GM12878 (cell line): Measurements from ENCODE around the gene TAC3. TPM values are rescaled to one million over a fixed set of nuclear protein-coding genes. Genes with fewer than 3 reads are reported as not detected.
A peak's percentile ranks its signal among the peaks of the same experiment; 100 is the strongest.

Source experiments
- ATAC-seq: fragments of 200-7000 bp; cut with Tn5 transposase; 3 replicates; pipeline ENCODE4 v1.9.1; 2020; ENCODE audit warnings: mild to moderate bottlenecking, moderate library complexity
- BruUV-seq: library from RNA; stranded (reverse); fragments of 400-500 nt; replicated peaks from 2 replicates; lab custom pipeline; 2021; lab: Mats Ljungman, UMichigan
- CTCF ChIA-PET: fragments of 300-600 bp; sonication (Branson Sonifier 250); formaldehyde crosslinking; extraction: SDS; loops from one replicate; lab custom pipeline; 2021; ENCODE audit warnings: inconsistent platforms; lab: Yijun Ruan, JAX
- POLR2A ChIA-PET: fragments of 350-600 bp; formaldehyde crosslinking; extraction: SDS; loops from one replicate; lab custom pipeline; 2021; ENCODE audit warnings: inconsistent platforms; lab: Charles Lee
- RAD21 ChIA-PET: fragments of 300-600 bp; sonication (Branson Sonifier 250); formaldehyde crosslinking; loops from one replicate; lab custom pipeline; 2023; ENCODE audit warnings: antibody characterized with exemption; ENCODE audit not compliant: unreplicated experiment; lab: Charles Lee
- SMC1A ChIA-PET: fragments of 300-600 bp; sonication (Branson Sonifier 250); formaldehyde crosslinking; loops from one replicate; lab custom pipeline; 2023; ENCODE audit not compliant: unreplicated experiment, uncharacterized antibody; lab: Charles Lee
- DNase-seq: peaks from one replicate; pipeline ENCODE4 v3.0.0-alpha.2; 2011; ENCODE audit warnings: low read depth, low spot score
- FAIRE-seq: peaks from 3 replicates; lab custom pipeline; 2011; peaks lifted over from hg19 to GRCh38; lab: Jason Lieb, UNC
- H2AFZ ChIP-seq: 2 replicates; pipeline ENCODE4 v1.6.0; 2011; ENCODE audit warnings: low read depth, low read length, control low read depth; ENCODE audit not compliant: control insufficient read depth
- H3K27ac ChIP-seq: 2 replicates; pipeline ENCODE4 v1.5.1; 2011; ENCODE audit warnings: control low read depth; ENCODE audit not compliant: control insufficient read depth, insufficient read depth
- H3K27me3 ChIP-seq, 2 experiments: replicated peaks in 1 of 2; 2 replicates each; pipeline versions ENCODE4 v1.6.0 to v1.6.1; 2011; ENCODE audit warnings: low read length in 1 of 2; ENCODE audit not compliant: control insufficient read depth in 2 of 2, insufficient read depth in 2 of 2
- H3K36me3 ChIP-seq, 2 experiments: 2 replicates each; pipeline ENCODE4 v1.5.1; 2011; ENCODE audit warnings: low read length in 1 of 2; ENCODE audit not compliant: control insufficient read depth in 2 of 2, insufficient read depth in 2 of 2
- H3K4me1 ChIP-seq: 2 replicates; pipeline ENCODE4 v1.6.1; 2011; ENCODE audit warnings: mild to moderate bottlenecking, low read length, moderate library complexity, mixed read lengths; ENCODE audit not compliant: control insufficient read depth, insufficient read depth
- H3K4me2 ChIP-seq: 2 replicates; pipeline ENCODE4 v1.6.0; 2011; ENCODE audit warnings: control low read depth; ENCODE audit not compliant: control insufficient read depth, insufficient read depth
- H3K4me3 ChIP-seq: fragments of 200-600 bp; sonication (generic); 2 replicates; pipeline ENCODE4 v1.5.1; 2016
- H3K79me2 ChIP-seq: 2 replicates; pipeline ENCODE4 v1.6.0; 2011; ENCODE audit warnings: low read length; ENCODE audit not compliant: control insufficient read depth, insufficient read depth
- H3K9ac ChIP-seq: 2 replicates; pipeline ENCODE4 v1.8.0; 2011; ENCODE audit warnings: low read length, control low read depth, mixed read lengths; ENCODE audit not compliant: control insufficient read depth, insufficient read depth
- H3K9me3 ChIP-seq: replicated peaks from 3 replicates; pipeline ENCODE4 v1.5.1; 2011; ENCODE audit warnings: mild to moderate bottlenecking, low read length; ENCODE audit not compliant: control insufficient read depth, insufficient read depth
- H4K20me1 ChIP-seq: 2 replicates; pipeline ENCODE4 v1.6.0; 2011; ENCODE audit not compliant: control insufficient read depth, insufficient read depth
- E2F8 ChIP-seq: fragments of 450-650 bp; IDR thresholded peaks from 2 replicates; pipeline ENCODE4 v1.6.1; 2018; ENCODE audit warnings: mild to moderate bottlenecking, low read depth, moderate library complexity; ENCODE audit not compliant: partially characterized antibody
- HSF1 ChIP-seq: fragments of 150-350 bp; IDR thresholded peaks from 2 replicates; pipeline ENCODE4 v1.6.1; 2014; ENCODE audit warnings: mild to moderate bottlenecking, low read depth, low read length
- PAX5 ChIP-seq: IDR thresholded peaks from 2 replicates; pipeline ENCODE4 v1.6.1; 2011; ENCODE audit warnings: low read depth, low read length, borderline replicate concordance
- ZBTB40 ChIP-seq: fragments of 450-650 bp; IDR thresholded peaks from 2 replicates; pipeline ENCODE4 v1.6.1; 2016; ENCODE audit warnings: mild to moderate bottlenecking, moderate library complexity, borderline replicate concordance
- WGBS: methylation state at CpG from one replicate; pipeline ENCODE4 v1.1.6; 2016; ENCODE audit warnings: low lambda C conversion rate; ENCODE audit not compliant: insufficient replicate concordance, insufficient coverage; ENCODE audit errors: missing lambda C conversion rate; 5-methylcytosine and 5-hydroxymethylcytosine counted together
- in situ Hi-C: fragments of 300-500 bp; cut with MboI; formaldehyde crosslinking; loops from 9 replicates; pipeline ENCODE4 v1.14.3; 2018; ENCODE audit warnings: mixed read lengths
- intact Hi-C: fragments of 100-400 bp; cut with micrococcal nuclease; formaldehyde crosslinking; loops from one replicate; pipeline ENCODE4 v1.14.2; 2022; ENCODE audit not compliant: unreplicated experiment
- polyA plus RNA-seq, 11 experiments: library from polyadenylated mRNA; depleted of rRNA in 4 of 11; unstranded in 6 of 11; stranded (reverse) in 5 of 11; fragments of >200 nt; fragmentation: Nextera tagmentation in 4 of 11; fragmentation: Illumina TruSeq in 1 of 11; extraction: Ambion mirVana in 4 of 11; extraction: Trizol in 1 of 11; gene quantifications; 1 replicate in 1 of 11; 2 replicates in 10 of 11; pipeline versions ENCODE4 v1.2.1 to v1.2.3, GENCODE V29; 2011 to 2016; ENCODE audit warnings: inconsistent platforms in 2 of 11, missing spikeins in 2 of 11, low read depth in 1 of 11
- total RNA-seq, 4 experiments: library from RNA; depleted of rRNA in 3 of 4; stranded (reverse); fragments of >200 nt in 3 of 4; fragmentation: Illumina TruSeq in 1 of 4; extraction: Trizol in 1 of 4; gene quantifications; 2 replicates each; pipeline versions ENCODE4 v1.2.1 to v1.2.3, GENCODE V29; 2013 to 2021

TAC3 gene
- total and polyA plus RNA-seq, 10 of the 15 experiments (the other 5 are each of a cell fraction or from before 2014, with no cell fraction given): 0.11 to 0.18 (median 0.13) TPM; not detected in 7

GRCh38 chr12:57058454-57058853, 42.1 kb upstream of the TAC3 start:
- no peak overlapping the region for H3K9ac ChIP-seq
- ATAC-seq (peak; percentile 54), DNase-seq (peak; percentile 20), FAIRE-seq (no peak)
- intact Hi-C loops: no loop called here
- peak overlapping the region; percentile 6; the same call in 1 of the 2 replicates for H3K27ac ChIP-seq
- H4K20me1 ChIP-seq: no peaks in the 10 kb centered on the region
- no peaks in the 10 kb centered on the region for H3K9me3 ChIP-seq
- H2AFZ ChIP-seq: no peak overlapping the region
- no peaks in the 10 kb centered on the region for H3K27me3 ChIP-seq
- ChIA-PET POLR2A (interaction anchor here (1.2 kb wide), 1 partner anchor 21 kb away, joined by 3 read pairs; no protein-coding TSS in a partner anchor), RAD21 (interaction anchor here (1.0 to 1.1 kb wide), 2 partner anchors 11 to 53 kb away, joined by 3 to 6 read pairs; partner anchors contain the start of gene STAT6), SMC1A (interaction anchor here (1.2 to 6.1 kb wide), 4 partner anchors 8 to 48 kb away, joined by 4 to 37 read pairs (median 12); partner anchors contain the start of gene MYO1A)
- no TSS peak for BruUV-seq
- no peak for TF ChIP-seq PAX5
- TF ChIP-seq, all 136 proteins: peak for 0
- Histone ChIP-seq H3K4me1 (peaks cover 17% of the 10 kb centered on the region), H3K36me3 (peaks cover 0 to 20% of the 10 kb centered on the region in 2 experiments; a peak in 3 of 4 replicates), H3K4me2 (0 out of 2 replicates have a peak overlapping the region, but pooled peaks have one; percentile 26), H3K4me3 (no peak overlapping the region), H3K79me2 (peaks cover 3% of the 10 kb centered on the region; the same call in 1 of the 2 replicates)
- 4% methylated on average over 1 of the region's 1 CpG for WGBS
- CTCF ChIA-PET: interaction anchor here (1.0 to 17.6 kb wide), 7 partner anchors 10 to 125 kb away, joined by 3 to 458 read pairs (median 7); partner anchors contain the start of gene STAT6
- in situ Hi-C loops: no loop called here

GRCh38 chr12:57057067-57057751, 40.9 kb upstream of the TAC3 start:
- ChIA-PET RAD21 (no interaction called here), SMC1A (interaction anchor here (0.8 to 1.7 kb wide), 5 partner anchors 16 to 55 kb away, joined by 3 to 5 read pairs (median 3); no protein-coding TSS in a partner anchor), CTCF (interaction anchor here (1.3 to 2.3 kb wide), 4 partner anchors 14 to 55 kb away, joined by 4 to 8 read pairs (median 6); partner anchors contain the start of gene ZBTB39), POLR2A (interaction anchor here (1.2 kb wide), 1 partner anchor 22 kb away, joined by 3 read pairs; no protein-coding TSS in a partner anchor)
- BruUV-seq: no TSS peak
- intact Hi-C loops: no loop called here
- Histone ChIP-seq H4K20me1 (no peaks in the 10 kb centered on the region), H3K27ac (0 out of 2 replicates have a peak overlapping the region, but pooled peaks have one; percentile 6), H3K4me2 (no peak overlapping the region), H3K9me3 (no peaks in the 10 kb centered on the region), H3K79me2 (no peaks in the 10 kb centered on the region), H3K4me1 (peaks cover 12% of the 10 kb centered on the region), H3K27me3 (no peaks in the 10 kb centered on the region), H2AFZ (no peak overlapping the region), H3K9ac (no peak overlapping the region), H3K36me3 (peaks cover 0 to 18% of the 10 kb centered on the region in 2 experiments; a peak in 3 of 4 replicates), H3K4me3 (no peak overlapping the region)
- FAIRE-seq (no peak), DNase-seq (no peak), ATAC-seq (no peak)
- 97% methylated on average over 6 of the region's 6 CpGs for WGBS
- in situ Hi-C loops: no loop called here
- TF ChIP-seq E2F8 (no peak), HSF1 (no peak), ZBTB40 (no peak)
